SK-N-MC (cell line): ENCODE results near the gene NUTM2G.
"Not testable (repeated sequence)": the region's sequence is repeated elsewhere in the genome, so short reads cannot be mapped to it uniquely, and the experiment has no call there.

Source experiments
- DNase-seq: peaks from one replicate; pipeline ENCODE4 v3.0.0-alpha.2; 2011; ENCODE audit warnings: low read depth, low spot score
- H3K27ac ChIP-seq: fragments of 200-600 bp; sonication (generic); 2 replicates; pipeline ENCODE4 v1.5.1; 2016; ENCODE audit warnings: mixed run types
- H3K36me3 ChIP-seq: fragments of 200-600 bp; sonication (generic); 2 replicates; pipeline ENCODE4 v1.6.1; 2017; ENCODE audit warnings: antibody characterized with exemption, low read length, mixed read lengths; ENCODE audit not compliant: insufficient read depth
- H3K4me3 ChIP-seq: fragments of 200-600 bp; sonication (generic); 2 replicates; pipeline ENCODE4 v1.5.1; 2016
- H3K9ac ChIP-seq: fragments of 200-600 bp; sonication (generic); 2 replicates; pipeline ENCODE4 v1.8.0; 2017; ENCODE audit warnings: mixed run types, mixed read lengths; ENCODE audit not compliant: insufficient read length
- H3K9me3 ChIP-seq: fragments of 200-600 bp; sonication (generic); 2 replicates; pipeline ENCODE4 v1.6.1; 2017; ENCODE audit warnings: low read depth, mild to moderate bottlenecking, antibody characterized with exemption, low read length, moderate library complexity, mixed read lengths

NUTM2G gene

DNA sequence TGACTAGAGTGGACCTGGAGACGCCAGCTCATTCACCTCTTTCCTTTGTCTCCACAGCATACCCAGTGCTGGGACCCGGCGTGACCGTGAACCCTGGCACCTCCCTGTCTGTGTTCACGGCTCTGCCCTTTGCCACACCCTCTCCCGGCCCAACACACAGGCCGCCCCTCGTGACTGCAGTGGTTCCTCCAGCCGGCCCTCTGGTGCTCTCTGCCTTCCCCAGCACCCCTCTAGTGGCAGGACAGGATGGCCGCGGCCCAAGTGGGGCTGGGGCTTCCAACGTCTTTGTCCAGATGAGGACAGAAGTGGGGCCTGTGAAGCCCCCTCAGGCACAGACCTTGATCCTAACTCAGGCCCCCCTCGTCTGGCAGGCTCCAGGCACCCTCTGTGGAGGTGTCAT, 3.0 kb downstream of the NUTM2G start:
- DNase-seq, H3K27ac ChIP-seq, H3K9ac ChIP-seq, H3K4me3 ChIP-seq, H3K9me3 ChIP-seq, H3K36me3 ChIP-seq: not testable (repeated sequence)

GRCh38 chr9:96934097-96934496, 5.5 kb downstream of the NUTM2G start:
- not testable (repeated sequence) for H3K9me3 ChIP-seq, H3K9ac ChIP-seq, H3K36me3 ChIP-seq, DNase-seq, H3K4me3 ChIP-seq, H3K27ac ChIP-seq

DNA sequence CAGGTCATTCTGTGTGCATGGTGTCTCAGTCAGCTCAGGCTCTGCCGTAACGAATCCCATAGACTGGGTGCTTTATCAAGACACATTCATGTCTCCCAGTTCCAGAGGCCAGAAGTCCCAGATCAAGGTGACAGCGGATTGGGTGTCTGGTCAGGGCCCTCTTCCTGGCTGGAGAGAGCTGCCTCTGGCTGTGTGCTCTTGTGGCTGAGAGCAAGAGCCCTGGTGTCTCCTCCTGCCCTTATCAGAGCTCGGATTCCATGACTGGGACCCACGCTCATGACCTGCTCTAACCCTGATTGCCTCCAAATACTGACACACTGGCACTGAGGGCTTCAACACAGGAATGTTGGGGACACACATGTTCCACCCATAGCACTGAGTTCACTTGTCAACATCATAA, 6.1 kb downstream of the NUTM2G start:
- not testable (repeated sequence) for H3K27ac ChIP-seq, H3K9ac ChIP-seq, H3K4me3 ChIP-seq, H3K9me3 ChIP-seq, H3K36me3 ChIP-seq, DNase-seq

GRCh38 chr9:96935401-96935800, 6.8 kb downstream of the NUTM2G start:
- not testable (repeated sequence) for H3K9me3 ChIP-seq, H3K9ac ChIP-seq, H3K4me3 ChIP-seq, H3K27ac ChIP-seq, DNase-seq, H3K36me3 ChIP-seq

DNA sequence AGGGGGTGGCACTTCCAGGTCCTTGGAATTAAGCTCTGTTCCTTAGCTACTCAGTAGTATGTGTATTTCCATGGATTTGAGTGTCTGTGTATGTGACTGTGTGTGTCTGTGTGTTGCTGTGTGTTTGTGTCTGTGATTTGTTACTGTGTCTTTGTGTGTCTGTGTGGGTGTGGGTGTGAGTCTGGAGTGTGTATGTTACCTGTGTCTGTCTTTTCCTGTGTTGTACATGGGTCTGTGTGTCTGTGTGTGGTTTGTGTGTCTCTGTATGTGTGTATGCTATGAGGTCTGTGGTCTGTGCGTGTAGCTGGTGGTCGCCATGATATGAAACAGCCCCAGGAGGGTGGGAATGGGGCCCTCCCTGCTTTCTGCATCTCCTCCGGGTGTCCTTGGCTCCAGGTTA, 8.8 kb downstream of the NUTM2G start:
- H3K9ac ChIP-seq, H3K36me3 ChIP-seq, H3K9me3 ChIP-seq, DNase-seq, H3K27ac ChIP-seq, H3K4me3 ChIP-seq: not testable (repeated sequence)

DNA sequence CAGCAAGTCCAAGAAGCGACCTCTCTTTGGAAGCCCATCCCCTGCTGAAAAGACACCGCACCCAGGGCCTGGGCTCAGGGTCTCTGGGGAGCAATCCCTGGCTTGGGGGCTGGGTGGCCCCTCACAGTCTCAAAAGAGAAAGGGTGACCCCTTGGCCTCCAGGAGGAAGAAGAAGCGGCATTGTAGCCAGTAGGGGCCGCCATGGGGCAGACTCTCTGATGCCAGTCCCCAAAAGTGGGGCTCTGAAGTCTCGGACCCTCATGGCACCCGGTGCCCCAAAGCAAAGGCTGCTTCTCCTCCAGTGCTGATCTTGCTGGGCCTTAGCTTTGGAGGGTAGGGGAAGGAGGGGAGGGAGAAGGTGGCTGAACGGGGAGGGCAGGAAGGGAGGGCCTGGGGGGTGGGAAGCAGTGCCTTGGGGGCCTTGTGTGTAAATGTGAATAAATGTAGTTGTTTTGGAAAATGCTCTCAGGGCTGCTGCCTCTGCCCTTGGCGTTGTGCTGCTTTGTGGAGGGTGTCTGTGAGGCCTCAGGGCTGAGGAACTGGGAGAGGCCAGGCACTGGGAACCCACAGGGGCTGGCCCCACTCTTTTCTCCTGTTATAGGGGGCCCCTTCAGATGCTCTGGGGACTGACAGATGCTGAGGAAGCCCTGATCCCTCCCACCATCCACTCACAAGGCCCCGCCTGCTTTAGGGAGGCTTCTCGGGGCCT, 10.5 kb downstream of the NUTM2G start:
- not testable (repeated sequence) for H3K36me3 ChIP-seq, DNase-seq, H3K9ac ChIP-seq, H3K4me3 ChIP-seq, H3K27ac ChIP-seq, H3K9me3 ChIP-seq

DNA sequence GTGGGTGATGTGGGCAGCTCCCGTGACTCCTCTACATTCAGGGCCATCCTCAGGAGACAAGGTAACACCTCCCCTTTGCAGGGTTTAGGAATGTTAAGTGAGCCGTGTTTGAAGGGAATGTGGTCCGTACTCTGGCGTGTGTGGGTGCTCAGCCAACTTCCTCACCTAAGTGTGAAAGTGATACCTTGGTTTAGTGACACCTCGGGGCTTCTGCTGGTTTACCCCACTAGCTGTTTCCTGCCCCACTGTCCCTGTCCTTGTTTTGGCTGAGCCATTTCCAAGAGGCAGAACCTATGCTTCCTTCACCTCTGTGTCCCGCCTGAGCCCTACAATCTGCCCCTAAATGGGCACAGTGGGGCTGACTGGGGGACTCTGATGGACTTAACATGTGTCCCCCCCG, 12.3 kb downstream of the NUTM2G start:
- DNase-seq, H3K36me3 ChIP-seq, H3K4me3 ChIP-seq, H3K9ac ChIP-seq, H3K9me3 ChIP-seq, H3K27ac ChIP-seq: not testable (repeated sequence)

- H3K36me3 ChIP-seq, H3K9me3 ChIP-seq, DNase-seq, H3K9ac ChIP-seq, H3K27ac ChIP-seq, H3K4me3 ChIP-seq: not testable (repeated sequence)
Observed at GRCh38 chr9:96941628-96942027, 13.0 kb downstream of the NUTM2G start.

- H3K4me3 ChIP-seq, H3K9ac ChIP-seq, H3K9me3 ChIP-seq, DNase-seq, H3K27ac ChIP-seq, H3K36me3 ChIP-seq: not testable (repeated sequence)
Observed at GRCh38 chr9:96942181-96942580, 13.5 kb downstream of the NUTM2G start.

DNA sequence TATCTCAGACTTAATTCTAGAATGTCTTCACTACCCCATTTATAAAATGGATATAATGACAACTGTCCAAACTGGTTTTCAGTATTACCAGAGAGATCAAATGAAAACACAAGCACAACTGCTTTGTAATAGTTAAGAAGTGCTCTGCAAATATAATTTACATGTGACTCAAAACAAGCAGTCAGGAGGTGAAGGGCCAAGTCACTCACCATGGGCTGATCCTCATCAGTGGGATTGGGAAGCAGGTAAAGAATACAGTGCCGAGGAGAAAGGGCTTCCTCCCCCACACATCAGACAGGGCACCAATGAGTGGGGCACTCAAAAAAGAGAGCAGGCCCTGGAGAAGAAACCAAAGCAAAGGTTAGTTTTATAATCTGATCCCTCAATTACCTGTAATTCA, 20.7 kb downstream of the NUTM2G start:
- not testable (repeated sequence) for H3K9ac ChIP-seq, DNase-seq, H3K9me3 ChIP-seq, H3K4me3 ChIP-seq, H3K36me3 ChIP-seq, H3K27ac ChIP-seq

GRCh38 chr9:96950539-96950938, 21.9 kb downstream of the NUTM2G start:
- not testable (repeated sequence) for H3K4me3 ChIP-seq, DNase-seq, H3K9ac ChIP-seq, H3K9me3 ChIP-seq, H3K27ac ChIP-seq, H3K36me3 ChIP-seq

- H3K9me3 ChIP-seq, H3K4me3 ChIP-seq, H3K36me3 ChIP-seq, H3K27ac ChIP-seq, DNase-seq, H3K9ac ChIP-seq: not testable (repeated sequence)
Observed at GRCh38 chr9:96967591-96967990, 38.9 kb downstream of the NUTM2G start.

GRCh38 chr9:96972552-96972951, 43.9 kb downstream of the NUTM2G start:
- not testable (repeated sequence) for H3K27ac ChIP-seq, H3K36me3 ChIP-seq, H3K9me3 ChIP-seq, H3K9ac ChIP-seq, H3K4me3 ChIP-seq, DNase-seq

- not testable (repeated sequence) for H3K9ac ChIP-seq, H3K36me3 ChIP-seq, H3K9me3 ChIP-seq, H3K4me3 ChIP-seq, DNase-seq, H3K27ac ChIP-seq
Observed at GRCh38 chr9:96974037-96974436, 45.4 kb downstream of the NUTM2G start.

- H3K9ac ChIP-seq, H3K4me3 ChIP-seq, DNase-seq, H3K36me3 ChIP-seq, H3K9me3 ChIP-seq, H3K27ac ChIP-seq: not testable (repeated sequence)
Observed at GRCh38 chr9:96983496-96984122, 55.0 kb downstream of the NUTM2G start.
